WTC11 (cell line): ENCODE data around the gene TFEB. TPM values are rescaled to one million over a fixed set of nuclear protein-coding genes. Genes with fewer than 3 reads are reported as not detected.

ENCODE experiments used
- ATAC-seq: fragments of 200-7000 bp; cut with Tn5 transposase; 2 replicates; pipeline ENCODE4 v1.10.0; 2021; ENCODE audit warnings: mild to moderate bottlenecking, moderate library complexity
- CTCF ChIA-PET: fragments of 300-600 bp; sonication (Branson Sonifier 250); formaldehyde crosslinking; loops from one replicate; lab custom pipeline; 2021; ENCODE audit warnings: antibody characterized with exemption; lab: Charles Lee
- POLR2A ChIA-PET: fragments of 350-600 bp; sonication (Branson Sonifier 250); formaldehyde crosslinking; loops from one replicate; lab custom pipeline; 2021; ENCODE audit warnings: antibody characterized with exemption; lab: Charles Lee
- DNase-seq: peaks from one replicate; pipeline ENCODE4 v3.0.0; 2021; ENCODE audit warnings: low spot score
- H3K27ac Mint-ChIP-seq: 2 replicates; pipeline ENCODE4 v1.8.0; 2021; ENCODE audit warnings: mixed read lengths
- H3K27me3 Mint-ChIP-seq: 2 replicates; pipeline ENCODE4 v1.8.0; 2021; ENCODE audit warnings: low read depth, mild to moderate bottlenecking, moderate library complexity, mixed read lengths
- H3K36me3 Mint-ChIP-seq: 2 replicates; pipeline ENCODE4 v1.8.0; 2021; ENCODE audit warnings: mixed read lengths
- H3K4me1 Mint-ChIP-seq: 2 replicates; pipeline ENCODE4 v1.8.0; 2022; ENCODE audit warnings: mixed read lengths
- H3K4me3 Mint-ChIP-seq: 2 replicates; pipeline ENCODE4 v1.8.0; 2021; ENCODE audit warnings: mild to moderate bottlenecking, moderate library complexity, mixed read lengths
- H3K9me3 Mint-ChIP-seq: 2 replicates; pipeline ENCODE4 v1.8.0; 2021; ENCODE audit warnings: mixed read lengths
- CBFB ChIP-seq: sonication (generic); formaldehyde crosslinking; IDR thresholded peaks from 2 replicates; pipeline ENCODE4 v1.8.1; 2022; ENCODE audit warnings: mild to moderate bottlenecking, low read depth, missing genetic modification reagents
- CREM ChIP-seq: sonication (generic); formaldehyde crosslinking; IDR thresholded peaks from 2 replicates; pipeline ENCODE4 v1.8.1; 2022; ENCODE audit warnings: mild to moderate bottlenecking, missing genetic modification reagents, moderate library complexity
- FOXK1 ChIP-seq: sonication (generic); formaldehyde crosslinking; IDR thresholded peaks from 2 replicates; pipeline ENCODE4 v1.8.0; 2022; ENCODE audit warnings: mild to moderate bottlenecking, moderate library complexity, missing genetic modification reagents
- JUN ChIP-seq: sonication (generic); formaldehyde crosslinking; IDR thresholded peaks from 2 replicates; pipeline ENCODE4 v1.8.0; 2023; ENCODE audit warnings: mild to moderate bottlenecking, missing genetic modification reagents
- MXD4 ChIP-seq: fragments of 250-450 bp; sonication (Bioruptor Pico); IDR thresholded peaks from 2 replicates; pipeline ENCODE4 v1.8.0; 2021; ENCODE audit warnings: mild to moderate bottlenecking, moderate library complexity, borderline replicate concordance
- NFATC4 ChIP-seq: fragments of 250-450 bp; sonication (Bioruptor Pico); IDR thresholded peaks from 2 replicates; pipeline ENCODE4 v1.9.0; 2021; ENCODE audit warnings: mild to moderate bottlenecking
- NR3C1 ChIP-seq: sonication (generic); formaldehyde crosslinking; conservative IDR thresholded peaks from 2 replicates; pipeline ENCODE4 v1.8.1; 2023; ENCODE audit warnings: low read depth, mild to moderate bottlenecking, missing genetic modification reagents
- OVOL2 ChIP-seq: fragments of 250-450 bp; sonication (Bioruptor Pico); IDR thresholded peaks from 2 replicates; pipeline ENCODE4 v1.9.0; 2021; ENCODE audit warnings: mild to moderate bottlenecking, borderline replicate concordance
- RORB ChIP-seq: fragments of 250-450 bp; sonication (Bioruptor Pico); IDR thresholded peaks from 2 replicates; pipeline ENCODE4 v1.9.0; 2021; ENCODE audit warnings: mild to moderate bottlenecking
- SMAD3 ChIP-seq: sonication (generic); formaldehyde crosslinking; IDR thresholded peaks from 2 replicates; pipeline ENCODE4 v1.8.0; 2022; ENCODE audit warnings: missing genetic modification reagents, mild to moderate bottlenecking, borderline replicate concordance
- SOX15 ChIP-seq: fragments of 250-450 bp; sonication (Bioruptor Pico); IDR thresholded peaks from 2 replicates; pipeline ENCODE4 v1.9.0; 2021; ENCODE audit warnings: mild to moderate bottlenecking
- ZNF219 ChIP-seq: sonication (generic); formaldehyde crosslinking; IDR thresholded peaks from 2 replicates; pipeline ENCODE4 v1.8.0; 2023; ENCODE audit warnings: missing genetic modification reagents, mild to moderate bottlenecking, borderline replicate concordance
- ZNF396 ChIP-seq: fragments of 250-450 bp; sonication (Bioruptor Pico); IDR thresholded peaks from 2 replicates; pipeline ENCODE4 v1.8.0; 2021; ENCODE audit warnings: mild to moderate bottlenecking, moderate library complexity, borderline replicate concordance
- ZNF671 ChIP-seq: fragments of 250-450 bp; sonication (Bioruptor Pico); IDR thresholded peaks from 2 replicates; pipeline ENCODE4 v1.8.0; 2021; ENCODE audit warnings: mild to moderate bottlenecking
- total RNA-seq: library from RNA; stranded (reverse); gene quantifications from 3 replicates; pipeline ENCODE4 v1.2.3, GENCODE V29; 2021
- TF ChIP-seq, protein P1 (sequence below): fragments of 250-450 bp; sonication (Bioruptor Pico); IDR thresholded peaks from 2 replicates; pipeline ENCODE4 v1.9.0; 2021; ENCODE audit warnings: mild to moderate bottlenecking, borderline replicate concordance
- TF ChIP-seq, protein P2 (sequence below): sonication (generic); formaldehyde crosslinking; IDR thresholded peaks from 2 replicates; pipeline ENCODE4 v1.8.0; 2023; ENCODE audit warnings: mild to moderate bottlenecking, missing genetic modification reagents
- TF ChIP-seq, protein P3 (sequence below): sonication (generic); formaldehyde crosslinking; IDR thresholded peaks from 2 replicates; pipeline ENCODE4 v1.8.0; 2022; ENCODE audit warnings: mild to moderate bottlenecking, missing genetic modification reagents
- TF ChIP-seq, protein P4 (sequence below): sonication (generic); formaldehyde crosslinking; IDR thresholded peaks from 2 replicates; pipeline ENCODE4 v1.8.0; 2023; ENCODE audit warnings: missing genetic modification reagents
- TF ChIP-seq, protein P5 (sequence below): sonication (generic); formaldehyde crosslinking; IDR thresholded peaks from 2 replicates; pipeline ENCODE4 v1.8.0; 2022; ENCODE audit warnings: mild to moderate bottlenecking, missing genetic modification reagents

Gene TFEB
- total RNA-seq, 1 experiment from 2014 or later = 3.9 TPM

DNA sequence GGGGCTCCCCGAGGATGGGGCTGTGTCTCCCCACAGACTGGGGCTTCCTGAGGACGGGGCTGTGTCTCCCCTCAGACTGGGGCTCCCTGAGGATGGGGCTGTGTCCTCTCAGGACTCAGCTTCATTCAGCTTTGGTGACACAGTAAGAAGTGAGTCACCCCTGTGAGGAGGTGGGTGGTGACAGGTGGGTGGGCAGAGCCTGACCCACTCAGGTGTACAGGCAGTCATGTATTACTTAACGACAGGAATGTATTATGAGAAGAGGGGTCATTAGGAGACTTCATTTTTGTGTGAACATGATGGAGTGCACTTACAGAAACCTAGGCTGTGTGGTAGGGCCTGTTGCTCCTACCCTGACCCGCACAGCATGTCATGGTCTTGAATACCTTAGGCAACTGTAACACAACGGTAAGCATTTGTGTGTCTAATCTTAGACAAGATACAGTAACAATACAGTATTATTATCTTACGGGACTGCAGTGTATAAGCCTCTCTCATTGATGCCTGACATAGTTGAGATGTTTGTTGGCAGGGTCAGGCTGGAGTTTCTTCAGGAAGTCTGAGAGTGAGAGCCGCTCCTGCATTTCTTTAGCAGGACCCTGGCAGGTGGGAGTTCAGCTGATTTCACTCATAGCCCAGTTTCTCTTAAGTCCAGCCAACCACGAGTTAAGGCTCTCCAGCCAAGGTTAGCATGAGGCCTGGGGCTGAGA, 22.7 kb upstream of the TFEB start:
- ChIA-PET CTCF (interaction anchor here (1.5 kb wide), 1 partner anchor 23 kb away, joined by 4 read pairs; the partner anchor contains the start of gene TFEB), POLR2A (no interaction called here)
- no peak overlapping the region for H3K4me3 Mint-ChIP-seq
- no peak overlapping the region for H3K27ac Mint-ChIP-seq
- peaks cover 2% of the 10 kb centered on the region; the same call in 1 of the 2 replicates for H3K27me3 Mint-ChIP-seq
- no peak for TF ChIP-seq JUN
- no peak for TF ChIP-seq OVOL2 (CRISPR knock-in tag)
- TF ChIP-seq MXD4 (CRISPR knock-in tag) = no peak
- peaks cover 6% of the 10 kb centered on the region for H3K4me1 Mint-ChIP-seq
- H3K36me3 Mint-ChIP-seq = no peaks in the 10 kb centered on the region
- no peak for ATAC-seq
- no peak for DNase-seq
- no peaks in the 10 kb centered on the region for H3K9me3 Mint-ChIP-seq

DNA sequence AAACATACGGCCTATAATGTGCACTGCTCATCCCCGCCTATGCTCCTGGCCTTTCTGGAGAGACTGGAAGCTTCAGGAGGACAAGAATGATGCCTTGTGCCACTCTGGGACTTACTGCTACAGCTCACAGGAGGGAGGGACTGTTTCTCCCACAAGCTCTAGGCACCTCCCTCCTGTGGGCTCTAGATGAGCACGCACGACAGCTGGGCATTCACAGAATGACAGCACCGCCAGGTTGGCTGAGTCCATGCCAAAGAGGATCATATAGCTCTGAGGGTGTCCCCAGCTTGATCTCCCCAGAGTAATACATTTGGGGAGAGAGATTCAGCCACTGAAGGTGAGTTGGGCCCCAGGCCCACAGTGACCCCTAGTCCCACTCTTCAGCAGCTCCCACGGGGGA, 21.9 kb upstream of the TFEB start:
- POLR2A ChIA-PET = no interaction called here
- H3K27me3 Mint-ChIP-seq = peaks cover 3% of the 10 kb centered on the region; the same call in 1 of the 2 replicates
- TF ChIP-seq, protein P1, sequence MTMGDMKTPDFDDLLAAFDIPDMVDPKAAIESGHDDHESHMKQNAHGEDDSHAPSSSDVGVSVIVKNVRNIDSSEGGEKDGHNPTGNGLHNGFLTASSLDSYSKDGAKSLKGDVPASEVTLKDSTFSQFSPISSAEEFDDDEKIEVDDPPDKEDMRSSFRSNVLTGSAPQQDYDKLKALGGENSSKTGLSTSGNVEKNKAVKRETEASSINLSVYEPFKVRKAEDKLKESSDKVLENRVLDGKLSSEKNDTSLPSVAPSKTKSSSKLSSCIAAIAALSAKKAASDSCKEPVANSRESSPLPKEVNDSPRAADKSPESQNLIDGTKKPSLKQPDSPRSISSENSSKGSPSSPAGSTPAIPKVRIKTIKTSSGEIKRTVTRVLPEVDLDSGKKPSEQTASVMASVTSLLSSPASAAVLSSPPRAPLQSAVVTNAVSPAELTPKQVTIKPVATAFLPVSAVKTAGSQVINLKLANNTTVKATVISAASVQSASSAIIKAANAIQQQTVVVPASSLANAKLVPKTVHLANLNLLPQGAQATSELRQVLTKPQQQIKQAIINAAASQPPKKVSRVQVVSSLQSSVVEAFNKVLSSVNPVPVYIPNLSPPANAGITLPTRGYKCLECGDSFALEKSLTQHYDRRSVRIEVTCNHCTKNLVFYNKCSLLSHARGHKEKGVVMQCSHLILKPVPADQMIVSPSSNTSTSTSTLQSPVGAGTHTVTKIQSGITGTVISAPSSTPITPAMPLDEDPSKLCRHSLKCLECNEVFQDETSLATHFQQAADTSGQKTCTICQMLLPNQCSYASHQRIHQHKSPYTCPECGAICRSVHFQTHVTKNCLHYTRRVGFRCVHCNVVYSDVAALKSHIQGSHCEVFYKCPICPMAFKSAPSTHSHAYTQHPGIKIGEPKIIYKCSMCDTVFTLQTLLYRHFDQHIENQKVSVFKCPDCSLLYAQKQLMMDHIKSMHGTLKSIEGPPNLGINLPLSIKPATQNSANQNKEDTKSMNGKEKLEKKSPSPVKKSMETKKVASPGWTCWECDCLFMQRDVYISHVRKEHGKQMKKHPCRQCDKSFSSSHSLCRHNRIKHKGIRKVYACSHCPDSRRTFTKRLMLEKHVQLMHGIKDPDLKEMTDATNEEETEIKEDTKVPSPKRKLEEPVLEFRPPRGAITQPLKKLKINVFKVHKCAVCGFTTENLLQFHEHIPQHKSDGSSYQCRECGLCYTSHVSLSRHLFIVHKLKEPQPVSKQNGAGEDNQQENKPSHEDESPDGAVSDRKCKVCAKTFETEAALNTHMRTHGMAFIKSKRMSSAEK (CRISPR knock-in tag) = no peak
- no peak for TF ChIP-seq ZNF396
- TF ChIP-seq NFATC4 (CRISPR knock-in tag) = no peak
- TF ChIP-seq, protein P2, sequence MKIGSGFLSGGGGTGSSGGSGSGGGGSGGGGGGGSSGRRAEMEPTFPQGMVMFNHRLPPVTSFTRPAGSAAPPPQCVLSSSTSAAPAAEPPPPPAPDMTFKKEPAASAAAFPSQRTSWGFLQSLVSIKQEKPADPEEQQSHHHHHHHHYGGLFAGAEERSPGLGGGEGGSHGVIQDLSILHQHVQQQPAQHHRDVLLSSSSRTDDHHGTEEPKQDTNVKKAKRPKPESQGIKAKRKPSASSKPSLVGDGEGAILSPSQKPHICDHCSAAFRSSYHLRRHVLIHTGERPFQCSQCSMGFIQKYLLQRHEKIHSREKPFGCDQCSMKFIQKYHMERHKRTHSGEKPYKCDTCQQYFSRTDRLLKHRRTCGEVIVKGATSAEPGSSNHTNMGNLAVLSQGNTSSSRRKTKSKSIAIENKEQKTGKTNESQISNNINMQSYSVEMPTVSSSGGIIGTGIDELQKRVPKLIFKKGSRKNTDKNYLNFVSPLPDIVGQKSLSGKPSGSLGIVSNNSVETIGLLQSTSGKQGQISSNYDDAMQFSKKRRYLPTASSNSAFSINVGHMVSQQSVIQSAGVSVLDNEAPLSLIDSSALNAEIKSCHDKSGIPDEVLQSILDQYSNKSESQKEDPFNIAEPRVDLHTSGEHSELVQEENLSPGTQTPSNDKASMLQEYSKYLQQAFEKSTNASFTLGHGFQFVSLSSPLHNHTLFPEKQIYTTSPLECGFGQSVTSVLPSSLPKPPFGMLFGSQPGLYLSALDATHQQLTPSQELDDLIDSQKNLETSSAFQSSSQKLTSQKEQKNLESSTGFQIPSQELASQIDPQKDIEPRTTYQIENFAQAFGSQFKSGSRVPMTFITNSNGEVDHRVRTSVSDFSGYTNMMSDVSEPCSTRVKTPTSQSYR (CRISPR knock-in tag) = no peak
- TF ChIP-seq CBFB (CRISPR knock-in tag) = no peak
- TF ChIP-seq, protein P3, sequence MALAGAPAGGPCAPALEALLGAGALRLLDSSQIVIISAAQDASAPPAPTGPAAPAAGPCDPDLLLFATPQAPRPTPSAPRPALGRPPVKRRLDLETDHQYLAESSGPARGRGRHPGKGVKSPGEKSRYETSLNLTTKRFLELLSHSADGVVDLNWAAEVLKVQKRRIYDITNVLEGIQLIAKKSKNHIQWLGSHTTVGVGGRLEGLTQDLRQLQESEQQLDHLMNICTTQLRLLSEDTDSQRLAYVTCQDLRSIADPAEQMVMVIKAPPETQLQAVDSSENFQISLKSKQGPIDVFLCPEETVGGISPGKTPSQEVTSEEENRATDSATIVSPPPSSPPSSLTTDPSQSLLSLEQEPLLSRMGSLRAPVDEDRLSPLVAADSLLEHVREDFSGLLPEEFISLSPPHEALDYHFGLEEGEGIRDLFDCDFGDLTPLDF = no peak
- TF ChIP-seq NR3C1 (CRISPR knock-in tag) = no peak
- TF ChIP-seq, all 79 proteins: peak for 0
- Mint-ChIP-seq H3K36me3 (no peaks in the 10 kb centered on the region), H3K4me3 (no peak overlapping the region), H3K27ac (no peak overlapping the region), H3K9me3 (no peaks in the 10 kb centered on the region), H3K4me1 (peaks cover 6% of the 10 kb centered on the region)
- ATAC-seq (no peak), DNase-seq (no peak)
- CTCF ChIA-PET = interaction anchor here (1.5 kb wide), 1 partner anchor 22 kb away, joined by 4 read pairs; the partner anchor contains the start of gene TFEB

DNA sequence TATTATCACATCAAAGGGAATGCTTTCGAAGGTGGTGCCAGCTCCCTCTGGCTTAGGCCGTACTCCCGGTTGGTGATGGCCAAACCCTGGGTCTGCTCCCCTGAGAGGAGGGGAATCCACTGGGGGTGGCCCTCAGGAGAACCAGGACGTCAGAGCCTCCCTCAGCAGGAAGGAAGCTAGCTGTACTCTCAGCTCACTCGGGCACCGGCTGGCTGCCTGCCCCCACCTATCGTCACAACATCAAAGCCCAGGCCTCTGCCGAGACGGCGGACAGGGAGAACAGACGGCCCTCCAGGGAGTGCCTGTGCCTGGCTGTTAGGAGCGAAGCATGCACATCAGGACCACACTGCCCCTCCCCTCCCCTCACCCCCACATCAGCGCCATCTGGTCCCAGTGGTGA, 20.9 kb upstream of the TFEB start:
- peaks cover 6% of the 10 kb centered on the region for H3K4me1 Mint-ChIP-seq
- TF ChIP-seq ZNF219 (CRISPR knock-in tag) (no peak), FOXK1 (CRISPR knock-in tag) (no peak), SMAD3 (no peak), SOX15 (CRISPR knock-in tag) (no peak), RORB (CRISPR knock-in tag) (no peak), CREM (CRISPR knock-in tag) (no peak), ZNF671 (CRISPR knock-in tag) (no peak), JUN (no peak)
- TF ChIP-seq, protein P4, sequence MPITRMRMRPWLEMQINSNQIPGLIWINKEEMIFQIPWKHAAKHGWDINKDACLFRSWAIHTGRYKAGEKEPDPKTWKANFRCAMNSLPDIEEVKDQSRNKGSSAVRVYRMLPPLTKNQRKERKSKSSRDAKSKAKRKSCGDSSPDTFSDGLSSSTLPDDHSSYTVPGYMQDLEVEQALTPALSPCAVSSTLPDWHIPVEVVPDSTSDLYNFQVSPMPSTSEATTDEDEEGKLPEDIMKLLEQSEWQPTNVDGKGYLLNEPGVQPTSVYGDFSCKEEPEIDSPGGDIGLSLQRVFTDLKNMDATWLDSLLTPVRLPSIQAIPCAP = no peak
- TF ChIP-seq, protein P5, sequence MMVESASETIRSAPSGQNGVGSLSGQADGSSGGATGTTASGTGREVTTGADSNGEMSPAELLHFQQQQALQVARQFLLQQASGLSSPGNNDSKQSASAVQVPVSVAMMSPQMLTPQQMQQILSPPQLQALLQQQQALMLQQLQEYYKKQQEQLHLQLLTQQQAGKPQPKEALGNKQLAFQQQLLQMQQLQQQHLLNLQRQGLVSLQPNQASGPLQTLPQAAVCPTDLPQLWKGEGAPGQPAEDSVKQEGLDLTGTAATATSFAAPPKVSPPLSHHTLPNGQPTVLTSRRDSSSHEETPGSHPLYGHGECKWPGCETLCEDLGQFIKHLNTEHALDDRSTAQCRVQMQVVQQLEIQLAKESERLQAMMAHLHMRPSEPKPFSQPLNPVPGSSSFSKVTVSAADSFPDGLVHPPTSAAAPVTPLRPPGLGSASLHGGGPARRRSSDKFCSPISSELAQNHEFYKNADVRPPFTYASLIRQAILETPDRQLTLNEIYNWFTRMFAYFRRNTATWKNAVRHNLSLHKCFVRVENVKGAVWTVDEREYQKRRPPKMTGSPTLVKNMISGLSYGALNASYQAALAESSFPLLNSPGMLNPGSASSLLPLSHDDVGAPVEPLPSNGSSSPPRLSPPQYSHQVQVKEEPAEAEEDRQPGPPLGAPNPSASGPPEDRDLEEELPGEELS = no peak

More for the DNA sequence above, 20.9 kb upstream of the TFEB start:
- CTCF ChIA-PET = interaction anchor here (0.7 to 1.2 kb wide), 3 partner anchors 9 to 31 kb away, joined by 3 read pairs; no protein-coding TSS in a partner anchor
- H3K36me3 Mint-ChIP-seq = no peaks in the 10 kb centered on the region
- POLR2A ChIA-PET = no interaction called here
- H3K9me3 Mint-ChIP-seq = no peaks in the 10 kb centered on the region
- peaks cover 3% of the 10 kb centered on the region; the same call in 1 of the 2 replicates for H3K27me3 Mint-ChIP-seq
- no peak overlapping the region for H3K27ac Mint-ChIP-seq
- no peak for DNase-seq
- ATAC-seq = no peak
- H3K4me3 Mint-ChIP-seq = no peak overlapping the region
